Parathyroid adenoma (tissue), 2 donors: ENCODE data around the gene GPR162.
"Not testable (repeated sequence)": the region's sequence is repeated elsewhere in the genome, so short reads cannot be mapped to it uniquely, and the experiment has no call there.

Source experiments
- H2AFZ ChIP-seq: fragments of 300-600 bp; sonication (generic); one replicate; pipeline ENCODE4 v1.7.0; 2017; ENCODE audit warnings: antibody characterized with exemption, mild to moderate bottlenecking
- H3K27ac ChIP-seq: fragments of 300-600 bp; sonication (generic); one replicate; pipeline ENCODE4 v1.7.0; 2017
- H3K27me3 ChIP-seq: fragments of 300-600 bp; sonication (generic); one replicate; pipeline ENCODE4 v1.7.0; 2017; ENCODE audit warnings: low read length; ENCODE audit not compliant: control insufficient read depth, insufficient read depth
- H3K36me3 ChIP-seq: fragments of 300-600 bp; sonication (generic); one replicate; pipeline ENCODE4 v1.7.0; 2017; ENCODE audit warnings: low read length; ENCODE audit not compliant: control insufficient read depth, insufficient read depth
- H3K4me1 ChIP-seq: fragments of 300-600 bp; sonication (generic); one replicate; pipeline ENCODE4 v1.7.0; 2017; ENCODE audit warnings: control low read depth
- H3K4me2 ChIP-seq: fragments of 300-600 bp; sonication (generic); one replicate; pipeline ENCODE4 v1.7.0; 2017; ENCODE audit warnings: low read length
- H3K4me3 ChIP-seq: fragments of 300-600 bp; sonication (generic); one replicate; pipeline ENCODE4 v1.7.0; 2017; ENCODE audit warnings: low read depth, low read length
- H3K79me2 ChIP-seq: fragments of 300-600 bp; sonication (generic); one replicate; pipeline ENCODE4 v1.7.0; 2017; ENCODE audit warnings: control low read depth
- H3K9ac ChIP-seq: fragments of 300-600 bp; sonication (generic); one replicate; pipeline ENCODE4 v1.7.0; 2017; ENCODE audit warnings: mild to moderate bottlenecking
- H3K9me3 ChIP-seq: fragments of 300-600 bp; sonication (generic); one replicate; pipeline ENCODE4 v1.7.0; 2017; ENCODE audit warnings: low read length; ENCODE audit not compliant: control insufficient read depth
- TF ChIP-seq, protein P1 (sequence below): fragments of 300-600 bp; sonication (generic); IDR thresholded peaks from one replicate; pipeline ENCODE4 v1.7.0; 2017; ENCODE audit warnings: antibody characterized with exemption, mild to moderate bottlenecking
- donor health status: primary hyperparathyroidism.

The GPR162 gene

DNA sequence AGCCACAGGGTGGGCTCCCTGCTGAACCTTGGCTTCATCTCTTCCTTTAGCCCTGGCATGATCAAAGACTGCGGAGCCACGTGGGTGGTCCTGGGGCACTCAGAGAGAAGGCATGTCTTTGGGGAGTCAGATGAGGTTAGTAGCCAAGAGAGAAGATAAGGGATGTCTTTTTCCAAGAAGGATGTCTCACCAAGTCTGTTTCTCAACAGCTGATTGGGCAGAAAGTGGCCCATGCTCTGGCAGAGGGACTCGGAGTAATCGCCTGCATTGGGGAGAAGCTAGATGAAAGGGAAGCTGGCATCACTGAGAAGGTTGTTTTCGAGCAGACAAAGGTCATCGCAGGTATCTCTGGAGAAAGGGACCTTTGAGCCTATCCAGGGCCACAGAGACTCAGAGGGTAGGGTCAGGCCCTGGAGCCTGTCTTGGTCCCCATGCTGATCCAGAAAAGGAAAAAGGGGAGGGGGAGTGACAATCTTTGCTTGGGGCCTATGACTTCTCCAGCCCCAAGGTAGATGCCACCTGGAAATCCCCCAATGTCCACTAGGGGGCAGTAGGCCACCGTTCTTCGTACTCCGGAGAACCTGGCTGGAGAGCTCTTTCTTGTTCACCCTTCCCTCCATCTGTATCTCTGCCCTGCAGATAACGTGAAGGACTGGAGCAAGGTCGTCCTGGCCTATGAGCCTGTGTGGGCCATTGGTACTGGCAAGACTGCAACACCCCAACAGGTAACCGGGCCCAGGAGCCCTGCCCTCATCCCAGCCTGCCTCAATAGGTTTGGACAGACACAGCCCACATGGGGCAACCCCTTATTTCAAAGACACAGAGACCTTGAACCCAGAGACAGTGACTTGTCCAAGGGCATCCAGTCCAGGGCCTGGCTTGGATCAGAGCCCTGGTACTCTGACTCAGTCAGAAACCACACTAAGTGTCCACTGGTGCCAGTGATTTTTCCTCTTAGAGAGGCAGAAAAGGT is 47.7 kb downstream of the GPR162 start:
- no peaks in the 10 kb centered on the region for H3K27me3 ChIP-seq
- H3K4me3 ChIP-seq: peak overlapping the region; percentile 29
- no peak overlapping the region for H2AFZ ChIP-seq
- TF ChIP-seq, protein P1, sequence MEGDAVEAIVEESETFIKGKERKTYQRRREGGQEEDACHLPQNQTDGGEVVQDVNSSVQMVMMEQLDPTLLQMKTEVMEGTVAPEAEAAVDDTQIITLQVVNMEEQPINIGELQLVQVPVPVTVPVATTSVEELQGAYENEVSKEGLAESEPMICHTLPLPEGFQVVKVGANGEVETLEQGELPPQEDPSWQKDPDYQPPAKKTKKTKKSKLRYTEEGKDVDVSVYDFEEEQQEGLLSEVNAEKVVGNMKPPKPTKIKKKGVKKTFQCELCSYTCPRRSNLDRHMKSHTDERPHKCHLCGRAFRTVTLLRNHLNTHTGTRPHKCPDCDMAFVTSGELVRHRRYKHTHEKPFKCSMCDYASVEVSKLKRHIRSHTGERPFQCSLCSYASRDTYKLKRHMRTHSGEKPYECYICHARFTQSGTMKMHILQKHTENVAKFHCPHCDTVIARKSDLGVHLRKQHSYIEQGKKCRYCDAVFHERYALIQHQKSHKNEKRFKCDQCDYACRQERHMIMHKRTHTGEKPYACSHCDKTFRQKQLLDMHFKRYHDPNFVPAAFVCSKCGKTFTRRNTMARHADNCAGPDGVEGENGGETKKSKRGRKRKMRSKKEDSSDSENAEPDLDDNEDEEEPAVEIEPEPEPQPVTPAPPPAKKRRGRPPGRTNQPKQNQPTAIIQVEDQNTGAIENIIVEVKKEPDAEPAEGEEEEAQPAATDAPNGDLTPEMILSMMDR: peak; percentile 94
- H3K9me3 ChIP-seq: no peaks in the 10 kb centered on the region
- peak overlapping the region; percentile 77 for H3K4me2 ChIP-seq
- H3K36me3 ChIP-seq: no peaks in the 10 kb centered on the region
- peak overlapping the region; percentile 45 for H3K27ac ChIP-seq
- H3K9ac ChIP-seq: no peak overlapping the region
- no peaks in the 10 kb centered on the region for H3K79me2 ChIP-seq
- H3K4me1 ChIP-seq: peaks cover 27% of the 10 kb centered on the region

DNA sequence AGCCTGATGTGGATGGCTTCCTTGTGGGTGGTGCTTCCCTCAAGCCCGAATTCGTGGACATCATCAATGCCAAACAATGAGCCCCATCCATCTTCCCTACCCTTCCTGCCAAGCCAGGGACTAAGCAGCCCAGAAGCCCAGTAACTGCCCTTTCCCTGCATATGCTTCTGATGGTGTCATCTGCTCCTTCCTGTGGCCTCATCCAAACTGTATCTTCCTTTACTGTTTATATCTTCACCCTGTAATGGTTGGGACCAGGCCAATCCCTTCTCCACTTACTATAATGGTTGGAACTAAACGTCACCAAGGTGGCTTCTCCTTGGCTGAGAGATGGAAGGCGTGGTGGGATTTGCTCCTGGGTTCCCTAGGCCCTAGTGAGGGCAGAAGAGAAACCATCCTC is 48.7 kb downstream of the GPR162 start:
- not testable (repeated sequence) for H3K9ac ChIP-seq, H2AFZ ChIP-seq, H3K36me3 ChIP-seq, H3K27me3 ChIP-seq, H3K9me3 ChIP-seq, H3K4me3 ChIP-seq, H3K79me2 ChIP-seq, H3K4me2 ChIP-seq, H3K27ac ChIP-seq
- peaks cover 27% of the 10 kb centered on the region for H3K4me1 ChIP-seq

DNA sequence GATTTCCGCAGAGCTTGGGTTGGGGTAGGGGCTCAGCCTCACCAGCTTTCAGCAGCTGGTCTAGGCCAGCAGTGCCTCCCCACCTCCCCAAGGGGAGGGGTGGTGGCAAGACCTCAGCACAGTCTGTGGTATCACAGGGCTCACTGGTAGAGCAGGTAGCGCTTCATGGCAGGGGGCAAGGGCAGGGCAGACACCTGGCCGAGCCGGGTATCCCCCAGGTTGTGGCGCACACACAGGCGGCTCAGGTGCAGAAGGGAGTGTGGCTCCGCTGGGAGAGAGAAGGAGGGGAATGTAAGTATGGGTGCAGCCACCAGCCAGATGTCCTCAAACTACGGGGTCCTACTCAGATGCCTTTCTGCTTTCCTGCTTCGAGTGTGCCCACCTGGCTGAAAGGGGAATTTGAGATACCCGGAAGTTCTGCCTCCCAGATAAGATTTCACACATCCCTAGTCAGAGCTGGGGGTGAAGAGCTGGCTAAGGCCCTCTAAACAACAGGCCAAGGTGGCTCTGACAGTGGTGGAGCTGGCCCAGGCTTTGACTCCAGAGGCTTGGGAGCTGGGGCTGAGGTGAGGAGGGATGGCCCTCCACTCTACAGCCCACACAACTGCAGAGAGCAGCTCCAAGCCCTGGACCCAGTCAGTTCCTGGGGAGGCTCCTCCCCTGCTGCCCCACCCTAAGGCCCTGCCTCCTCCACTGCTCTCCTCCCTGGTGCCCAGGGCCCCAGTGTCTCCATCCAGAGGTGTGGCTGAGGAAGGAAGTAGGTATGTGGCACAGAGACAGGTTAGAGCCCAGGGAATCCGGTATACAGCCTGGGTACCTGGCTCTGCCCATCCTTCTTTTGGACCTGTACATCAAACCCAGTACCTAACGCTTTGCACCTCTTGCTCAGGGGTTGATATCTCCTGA is 49.7 kb downstream of the GPR162 start:
- Histone ChIP-seq H3K27ac (no peak overlapping the region), H3K9me3 (no peaks in the 10 kb centered on the region), H3K4me1 (peaks cover 27% of the 10 kb centered on the region), H3K9ac (no peak overlapping the region), H3K27me3 (no peaks in the 10 kb centered on the region), H3K4me2 (peak overlapping the region; percentile 100), H3K4me3 (peak overlapping the region; percentile 84), H3K36me3 (no peaks in the 10 kb centered on the region), H3K79me2 (no peaks in the 10 kb centered on the region), H2AFZ (no peak overlapping the region)
- TF ChIP-seq, protein P1: no peak

DNA sequence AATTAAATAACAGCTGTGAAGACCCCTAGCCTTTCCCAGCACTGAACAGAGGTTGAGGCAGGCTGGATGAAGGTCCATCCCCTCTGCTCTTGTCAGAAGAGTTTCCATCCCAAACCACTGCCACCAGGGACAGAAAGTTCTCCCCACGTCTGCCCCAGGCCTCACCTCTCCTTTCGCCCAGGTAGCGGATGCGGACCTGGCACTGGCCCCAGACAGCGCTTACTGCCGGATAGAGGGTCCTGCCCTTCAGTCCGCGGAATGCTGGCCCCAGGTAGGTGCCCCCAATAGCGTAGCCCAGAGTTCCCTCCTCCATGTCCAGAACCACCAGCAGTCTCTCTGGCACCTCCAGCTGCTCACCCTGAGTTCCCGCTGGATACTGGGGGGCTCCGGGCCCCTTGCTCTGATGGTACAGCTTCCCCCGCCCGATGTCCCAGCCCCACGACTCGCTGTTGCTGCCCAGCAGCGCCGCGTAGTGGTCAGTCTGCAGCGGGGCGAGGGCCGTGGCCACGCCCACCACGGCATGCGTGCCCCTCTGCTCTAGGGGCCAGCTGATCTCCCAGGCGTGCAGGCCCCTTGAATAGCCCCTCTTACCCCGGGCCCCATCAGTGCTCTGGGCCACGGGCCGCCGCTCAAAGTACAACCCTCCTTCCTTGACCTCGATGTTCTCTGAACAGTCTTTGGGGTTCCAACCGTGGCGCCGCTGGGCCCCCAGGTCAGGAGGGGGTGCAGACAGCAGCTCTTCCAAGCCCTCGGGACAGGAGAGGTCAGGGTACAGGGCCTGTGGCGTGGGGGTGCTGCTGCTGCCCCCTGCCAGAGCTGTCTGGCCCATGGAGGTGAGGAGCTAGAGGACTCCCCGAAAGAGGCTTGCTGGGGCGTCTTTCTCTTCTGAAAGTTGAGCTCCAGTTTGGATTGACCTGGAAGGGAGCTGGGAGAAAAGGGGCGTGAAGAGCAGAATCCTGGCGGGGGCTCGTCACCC is 50.7 kb downstream of the GPR162 start:
- Histone ChIP-seq H3K27ac (peak overlapping the region; percentile 79), H3K4me3 (peak overlapping the region; percentile 84), H3K4me1 (peaks cover 24% of the 10 kb centered on the region), H3K4me2 (peak overlapping the region; percentile 100), H3K36me3 (no peaks in the 10 kb centered on the region), H3K9ac (peak overlapping the region; percentile 81), H3K27me3 (no peaks in the 10 kb centered on the region), H3K9me3 (no peaks in the 10 kb centered on the region), H3K79me2 (no peaks in the 10 kb centered on the region), H2AFZ (peak overlapping the region; percentile 86)
- TF ChIP-seq, protein P1: peak; percentile 97
